DOHH2 (cell line): ENCODE data around the gene SUN2.

ENCODE experiments used
- H3F3A ChIP-seq: fragments of 200-600 bp; sonication (generic), shearing (Covaris generic); 2 replicates; pipeline ENCODE4 v1.6.0; 2016; ENCODE audit warnings: antibody characterized with exemption, mild to moderate bottlenecking; ENCODE audit not compliant: control insufficient read depth, insufficient read depth
- H3K27ac ChIP-seq: fragments of 200-600 bp; sonication (generic); 2 replicates; pipeline ENCODE4 v1.5.1; 2014; ENCODE audit warnings: low read depth, mild to moderate bottlenecking, low read length, moderate library complexity
- H3K27me3 ChIP-seq: fragments of 200-600 bp; sonication (generic); 2 replicates; pipeline ENCODE4 v1.6.1; 2014; ENCODE audit warnings: mild to moderate bottlenecking, low read length, mixed read lengths; ENCODE audit not compliant: control insufficient read depth
- H3K36me3 ChIP-seq: fragments of 200-600 bp; sonication (generic); 2 replicates; pipeline ENCODE4 v1.6.1; 2014; ENCODE audit warnings: mild to moderate bottlenecking, low read length, moderate library complexity, mixed read lengths; ENCODE audit not compliant: control insufficient read depth
- H3K4me1 ChIP-seq: fragments of 200-600 bp; sonication (generic); 2 replicates; pipeline ENCODE4 v1.6.1; 2014; ENCODE audit warnings: mild to moderate bottlenecking, low read length, mixed read lengths; ENCODE audit not compliant: control insufficient read depth
- H3K4me2 ChIP-seq: fragments of 200-600 bp; sonication (generic); 2 replicates; pipeline ENCODE4 v1.6.0; 2014; ENCODE audit warnings: mild to moderate bottlenecking, low read length, moderate library complexity
- H3K4me3 ChIP-seq: fragments of 200-600 bp; sonication (generic); 2 replicates; pipeline ENCODE4 v1.5.1; 2014; ENCODE audit warnings: mild to moderate bottlenecking, low read length, mixed read lengths
- H3K79me2 ChIP-seq: fragments of 200-600 bp; sonication (generic); 2 replicates; pipeline ENCODE4 v1.6.1; 2014; ENCODE audit warnings: mild to moderate bottlenecking, low read length, mixed read lengths; ENCODE audit not compliant: control insufficient read depth
- H3K9me2 ChIP-seq: fragments of 200-600 bp; sonication (generic); replicated peaks from 2 replicates; pipeline ENCODE4 v1.6.1; 2014; ENCODE audit warnings: mild to moderate bottlenecking, low read length, mixed read lengths; ENCODE audit not compliant: control insufficient read depth
- H3K9me3 ChIP-seq: fragments of 200-600 bp; sonication (generic); 2 replicates; pipeline ENCODE4 v1.6.1; 2014; ENCODE audit warnings: antibody characterized with exemption, low read length, mixed read lengths; ENCODE audit not compliant: control insufficient read depth, insufficient read depth
- H4K20me1 ChIP-seq: fragments of 200-600 bp; sonication (generic); 2 replicates; pipeline ENCODE4 v1.6.0; 2014; ENCODE audit warnings: low read depth, mild to moderate bottlenecking, antibody characterized with exemption, low read length, moderate library complexity; ENCODE audit not compliant: control insufficient read depth, insufficient read depth
- EZH2phosphoT487 ChIP-seq: fragments of 200-600 bp; sonication (generic); IDR thresholded peaks from 2 replicates; pipeline ENCODE4 v1.6.1; 2017; ENCODE audit warnings: borderline replicate concordance, mild to moderate bottlenecking, antibody characterized with exemption, low read length, moderate library complexity, mixed read lengths
- TF ChIP-seq, protein P1 (sequence below): fragments of 200-600 bp; sonication (generic); IDR thresholded peaks from one replicate; pipeline ENCODE4 v1.5.1; 2014; ENCODE audit warnings: antibody characterized with exemption, mild to moderate bottlenecking, low read depth, low read length; ENCODE audit not compliant: poor library complexity, severe bottlenecking

Gene SUN2

GRCh38 chr22:38717244-38717643 lies 38.6 kb downstream of the SUN2 start:
- Histone ChIP-seq H3K27me3 (no peaks in the 10 kb centered on the region), H3K79me2 (peaks cover 43% of the 10 kb centered on the region), H3K27ac (no peak overlapping the region), H3K9me3 (no peaks in the 10 kb centered on the region), H3F3A (no peaks in the 10 kb centered on the region), H3K4me2 (no peak overlapping the region), H3K9me2 (no peaks in the 10 kb centered on the region), H3K36me3 (peaks cover 55% of the 10 kb centered on the region), H3K4me1 (no peaks in the 10 kb centered on the region), H3K4me3 (no peak overlapping the region), H4K20me1 (peaks cover 11% of the 10 kb centered on the region)
- TF ChIP-seq EZH2phosphoT487 = no peak
- TF ChIP-seq, protein P1, sequence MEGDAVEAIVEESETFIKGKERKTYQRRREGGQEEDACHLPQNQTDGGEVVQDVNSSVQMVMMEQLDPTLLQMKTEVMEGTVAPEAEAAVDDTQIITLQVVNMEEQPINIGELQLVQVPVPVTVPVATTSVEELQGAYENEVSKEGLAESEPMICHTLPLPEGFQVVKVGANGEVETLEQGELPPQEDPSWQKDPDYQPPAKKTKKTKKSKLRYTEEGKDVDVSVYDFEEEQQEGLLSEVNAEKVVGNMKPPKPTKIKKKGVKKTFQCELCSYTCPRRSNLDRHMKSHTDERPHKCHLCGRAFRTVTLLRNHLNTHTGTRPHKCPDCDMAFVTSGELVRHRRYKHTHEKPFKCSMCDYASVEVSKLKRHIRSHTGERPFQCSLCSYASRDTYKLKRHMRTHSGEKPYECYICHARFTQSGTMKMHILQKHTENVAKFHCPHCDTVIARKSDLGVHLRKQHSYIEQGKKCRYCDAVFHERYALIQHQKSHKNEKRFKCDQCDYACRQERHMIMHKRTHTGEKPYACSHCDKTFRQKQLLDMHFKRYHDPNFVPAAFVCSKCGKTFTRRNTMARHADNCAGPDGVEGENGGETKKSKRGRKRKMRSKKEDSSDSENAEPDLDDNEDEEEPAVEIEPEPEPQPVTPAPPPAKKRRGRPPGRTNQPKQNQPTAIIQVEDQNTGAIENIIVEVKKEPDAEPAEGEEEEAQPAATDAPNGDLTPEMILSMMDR = no peak

GRCh38 chr22:38716826-38717225 lies 39.0 kb downstream of the SUN2 start:
- Histone ChIP-seq H3K27ac (no peak overlapping the region), H3K27me3 (no peaks in the 10 kb centered on the region), H3K36me3 (peaks cover 54% of the 10 kb centered on the region), H3K79me2 (peaks cover 47% of the 10 kb centered on the region), H3K4me1 (no peaks in the 10 kb centered on the region), H4K20me1 (peaks cover 11% of the 10 kb centered on the region), H3K9me3 (no peaks in the 10 kb centered on the region), H3K4me2 (no peak overlapping the region), H3K9me2 (no peaks in the 10 kb centered on the region), H3K4me3 (no peak overlapping the region), H3F3A (no peaks in the 10 kb centered on the region)
- TF ChIP-seq EZH2phosphoT487 = no peak
- TF ChIP-seq, protein P1 = no peak

- no peak overlapping the region for H3K27ac ChIP-seq
- H3K9me3 ChIP-seq = no peaks in the 10 kb centered on the region
- no peak overlapping the region for H3K4me3 ChIP-seq
- H4K20me1 ChIP-seq = peaks cover 14% of the 10 kb centered on the region
- peaks cover 51% of the 10 kb centered on the region for H3K36me3 ChIP-seq
- no peaks in the 10 kb centered on the region for H3K9me2 ChIP-seq
- no peaks in the 10 kb centered on the region for H3F3A ChIP-seq
- H3K4me2 ChIP-seq = no peak overlapping the region
- no peaks in the 10 kb centered on the region for H3K4me1 ChIP-seq
- TF ChIP-seq, protein P1 = no peak
- no peak for TF ChIP-seq EZH2phosphoT487
- no peaks in the 10 kb centered on the region for H3K27me3 ChIP-seq
- H3K79me2 ChIP-seq = peaks cover 52% of the 10 kb centered on the region
These were observed 39.5 kb downstream of the SUN2 start for GRCh38 chr22:38716271-38716670.
